GM20000 (cell line): ENCODE data around the gene ESRRG.

Experiments
- DNase-seq: peaks from one replicate; pipeline ENCODE4 v3.0.0; 2012; ENCODE audit warnings: low spot score
- CTCF ChIP-seq: IDR thresholded peaks from 2 replicates; pipeline ENCODE4 v1.5.1; 2012; ENCODE audit warnings: mild to moderate bottlenecking, control low read depth; ENCODE audit errors: extremely low read depth, missing control alignments

Gene ESRRG

DNA sequence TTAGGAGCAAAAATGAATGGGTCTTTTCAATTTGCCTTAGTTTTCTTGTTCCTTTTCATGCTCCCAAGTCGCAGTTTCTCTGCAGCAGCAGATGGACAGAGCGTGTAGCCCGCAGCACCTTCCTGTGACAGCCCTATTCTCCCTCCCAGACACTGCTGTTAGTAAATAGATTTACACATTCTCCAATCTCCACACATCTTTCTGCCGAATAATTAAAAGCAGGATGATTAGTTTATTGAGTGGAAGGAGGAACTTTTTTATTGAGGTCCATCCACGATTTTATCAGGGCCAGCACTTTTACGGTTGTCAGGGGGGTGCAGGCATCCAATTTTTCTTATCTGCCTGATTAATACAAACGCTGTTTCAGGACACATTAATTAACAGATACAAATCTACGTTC lies 201.8 kb downstream of the ESRRG start:
- TF ChIP-seq CTCF: no peak
- no peak for DNase-seq

DNA sequence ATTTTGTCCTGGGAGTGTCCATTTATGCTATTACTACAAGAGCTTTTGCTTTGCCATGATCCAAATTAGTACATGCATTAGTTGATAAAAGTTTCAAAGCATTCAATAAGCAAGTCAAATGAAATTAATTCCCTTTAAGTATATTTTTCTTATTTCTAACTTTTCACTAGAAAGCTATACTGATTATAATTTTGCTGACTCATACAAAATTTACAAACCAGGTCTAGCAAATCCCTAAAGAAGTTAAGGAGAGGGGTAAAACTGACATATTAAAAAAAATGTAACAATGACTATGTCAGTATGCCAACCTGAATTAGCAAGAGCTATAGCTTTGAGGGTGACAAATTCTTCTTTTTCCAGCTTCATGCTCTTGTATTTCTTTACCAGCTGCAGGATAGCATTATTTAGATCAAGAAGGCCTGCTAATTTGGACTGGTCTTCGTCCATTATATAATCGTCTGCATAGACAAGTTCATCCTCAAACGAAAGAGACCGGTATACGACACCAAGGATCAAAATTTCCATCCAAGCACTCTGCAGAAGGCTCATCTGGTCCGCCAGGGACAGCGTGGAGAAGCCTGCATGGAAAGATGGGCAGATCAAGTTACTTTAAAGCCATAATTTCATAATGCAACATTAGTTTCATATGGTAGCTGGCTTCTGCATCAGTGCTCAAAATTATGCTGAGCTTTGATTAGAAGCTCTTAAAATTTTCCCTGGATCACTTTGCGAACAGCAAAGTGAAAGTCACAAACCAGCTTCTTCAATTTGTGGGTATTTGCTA lies 204.2 kb downstream of the ESRRG start:
- no peak for DNase-seq

GRCh38 chr1:216502528-216503162 lies 220.6 kb downstream of the ESRRG start:
- DNase-seq: no peak
- no peak for TF ChIP-seq CTCF

More for the DNA sequence above, 204.2 kb downstream of the ESRRG start:
- TF ChIP-seq CTCF: no peak

DNA sequence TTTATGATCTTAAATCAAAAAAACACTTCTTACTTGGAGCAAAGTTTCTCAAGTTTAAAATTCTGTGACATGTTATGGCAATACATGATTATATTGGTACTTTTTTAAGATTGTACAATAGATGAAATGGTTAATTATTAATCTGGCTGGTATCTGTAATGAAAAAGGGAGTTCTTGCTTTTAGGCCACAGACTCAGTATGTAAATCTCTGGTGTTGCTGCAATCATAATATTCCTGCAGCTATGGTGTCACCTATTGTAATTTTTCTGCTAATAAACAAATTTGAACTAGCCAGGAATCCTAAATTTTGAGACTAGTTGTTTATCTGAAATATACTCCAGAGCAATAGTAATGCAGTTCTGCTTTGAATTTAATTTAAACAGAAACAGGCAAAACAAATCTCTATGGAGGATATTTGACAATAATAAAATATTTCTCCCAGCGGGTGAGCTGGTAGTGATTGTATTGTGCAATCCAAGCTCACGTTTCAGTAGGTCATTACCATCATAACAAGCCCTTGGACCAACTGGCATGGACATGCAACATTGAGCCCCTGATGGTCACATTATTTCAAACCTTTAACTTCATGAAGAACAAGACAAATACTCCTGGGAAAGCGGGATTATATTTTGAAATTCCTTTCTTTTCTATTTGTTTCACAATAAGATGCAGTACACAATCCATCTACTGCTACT lies 222.8 kb downstream of the ESRRG start:
- DNase-seq: no peak
- no peak for TF ChIP-seq CTCF

DNA sequence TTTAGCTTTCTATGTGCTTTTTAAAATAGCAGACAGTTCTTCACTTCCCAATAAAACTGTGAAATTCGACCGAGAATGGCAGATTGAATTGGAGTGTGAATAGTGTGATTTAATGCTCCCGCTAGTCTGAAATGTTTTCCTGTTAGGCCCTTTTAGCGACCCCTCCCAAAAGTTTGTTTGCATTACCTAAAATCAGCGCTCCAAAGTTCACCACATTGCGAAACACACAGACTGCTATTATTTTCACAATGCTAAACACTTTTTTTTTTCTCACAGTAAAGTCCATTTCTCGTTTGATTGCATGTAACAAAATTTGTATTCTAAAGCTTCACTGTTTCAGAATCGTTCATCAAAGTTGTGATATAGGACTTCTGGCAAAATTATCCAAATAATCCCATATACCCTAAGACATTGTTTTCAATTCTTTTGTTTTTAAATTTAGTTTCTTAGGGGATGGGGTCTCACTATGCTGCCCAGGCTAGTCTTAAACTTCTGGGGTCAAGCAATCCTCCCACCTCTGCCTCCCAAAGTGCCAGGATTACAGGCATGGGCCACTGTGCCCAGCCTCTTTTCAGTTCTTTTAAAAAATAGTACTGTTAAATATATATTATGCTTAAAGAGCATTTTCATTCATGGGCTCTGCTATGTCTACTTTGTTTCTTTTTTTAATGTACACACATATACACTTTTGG lies 223.5 kb downstream of the ESRRG start:
- DNase-seq: no peak

GRCh38 chr1:216498277-216498676 lies 225.0 kb downstream of the ESRRG start:
- TF ChIP-seq CTCF: no peak
- no peak for DNase-seq

More for the DNA sequence above, 223.5 kb downstream of the ESRRG start:
- TF ChIP-seq CTCF: no peak

DNA sequence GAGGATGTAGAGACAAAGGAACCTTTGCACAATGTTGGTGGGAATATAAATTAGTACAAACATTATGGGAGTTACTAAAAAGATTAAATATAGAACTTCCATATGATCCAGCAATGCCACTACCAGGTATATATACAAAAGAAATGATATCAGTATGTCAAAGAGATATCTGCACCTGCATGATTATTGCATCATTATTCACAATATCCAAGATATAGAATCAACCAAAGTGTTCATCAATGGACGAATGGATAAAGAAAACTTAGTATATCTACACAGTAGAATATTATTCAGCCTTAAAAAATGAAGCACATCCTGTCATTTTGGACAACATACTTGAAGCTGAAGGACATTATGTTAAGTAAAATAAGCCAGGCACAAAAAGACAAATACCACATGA lies 238.2 kb downstream of the ESRRG start:
- no peak for TF ChIP-seq CTCF
- no peak for DNase-seq
